HG02870 (cell line): ENCODE measurements around the gene INTS6.
A peak's percentile ranks its signal among the peaks of the same experiment; 100 is the strongest.

Experiments
- ATAC-seq: cut with Tn5 transposase; IDR thresholded peaks from one replicate; pipeline ENCODE4 v1.9.1; 2021; ENCODE audit warnings: mild to moderate bottlenecking, moderate library complexity; ENCODE audit not compliant: unreplicated experiment

INTS6 gene

GRCh38 chr13:51452361-51453206 is at the start of gene INTS6:
Gene INTS6, minus strand, starts transcription at chr13:51453036. Its CDS starts 511 bp downstream, at chr13:51452525.
- ATAC-seq = peak; percentile 67

GRCh38 chr13:51502153-51502651 is 49.4 kb upstream of the INTS6 start:
- peak; percentile 99 for ATAC-seq

GRCh38 chr13:51501592-51502152 is 48.8 kb upstream of the INTS6 start:
- peak; percentile 25 for ATAC-seq

- no peak for ATAC-seq
These were observed 48.3 kb upstream of the INTS6 start for GRCh38 chr13:51501096-51501495.

- ATAC-seq = no peak
These were observed 47.9 kb upstream of the INTS6 start for GRCh38 chr13:51500687-51501086.

GRCh38 chr13:51499841-51500240 is 47.0 kb upstream of the INTS6 start:
- ATAC-seq = no peak

- no peak for ATAC-seq
These were observed 42.5 kb upstream of the INTS6 start for GRCh38 chr13:51495316-51495715.

GRCh38 chr13:51494156-51494555 is 41.3 kb upstream of the INTS6 start:
- ATAC-seq = no peak

GRCh38 chr13:51488212-51488611 is 35.4 kb upstream of the INTS6 start:
- ATAC-seq = no peak

GRCh38 chr13:51481656-51482055 is 28.8 kb upstream of the INTS6 start:
- no peak for ATAC-seq

GRCh38 chr13:51479199-51479523 is 26.3 kb upstream of the INTS6 start:
- peak; percentile 57 for ATAC-seq

GRCh38 chr13:51478418-51479198 is 25.8 kb upstream of the INTS6 start:
- no peak for ATAC-seq

- ATAC-seq = no peak
These were observed 25.0 kb upstream of the INTS6 start for GRCh38 chr13:51477653-51478324.

- no peak for ATAC-seq
These were observed 24.3 kb upstream of the INTS6 start for GRCh38 chr13:51477149-51477548.

GRCh38 chr13:51475727-51476501 is 23.1 kb upstream of the INTS6 start:
- no peak for ATAC-seq

- no peak for ATAC-seq
These were observed 17.0 kb upstream of the INTS6 start for GRCh38 chr13:51469790-51470189.

GRCh38 chr13:51467730-51468129 is 14.9 kb upstream of the INTS6 start:
- no peak for ATAC-seq

- no peak for ATAC-seq
These were observed 12.3 kb upstream of the INTS6 start for GRCh38 chr13:51465124-51465523.

- no peak for ATAC-seq
These were observed 4.4 kb upstream of the INTS6 start for GRCh38 chr13:51457086-51457815.

- ATAC-seq = no peak
These were observed 3.7 kb upstream of the INTS6 start for GRCh38 chr13:51456510-51456909.
